ENCODE results near the gene GNAZ. TPM values are rescaled to one million over a fixed set of nuclear protein-coding genes. Genes with fewer than 3 reads are reported as not detected.

The GNAZ gene
- total RNA-seq, 1 experiment from 2014 or later: 11.1 TPM

DNA sequence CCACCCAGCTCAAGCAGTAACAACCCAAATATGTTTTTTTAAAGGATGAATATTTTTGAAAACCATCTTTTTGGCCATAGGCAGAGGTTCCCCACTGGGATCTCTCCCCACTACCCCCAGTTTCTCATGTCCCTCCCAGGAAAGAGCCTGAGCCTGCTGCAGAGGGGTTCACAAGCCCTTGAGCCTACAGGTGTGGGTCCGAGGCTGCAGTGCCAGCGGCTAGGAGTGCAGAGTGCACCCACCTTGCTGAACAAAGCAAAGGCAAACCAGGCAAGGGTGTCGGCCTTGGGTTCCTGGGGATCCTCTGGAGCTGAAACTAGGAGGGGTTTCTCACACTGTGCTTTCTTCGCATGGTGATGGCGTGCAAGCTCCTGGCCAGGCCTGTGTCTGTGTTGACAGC is 35.0 kb downstream of the GNAZ start:
- intact Hi-C loops (cut with micrococcal nuclease): no loop called here
- Histone ChIP-seq H3K27me3 (ENCODE audit: insufficient read depth, low read length) (no peaks in the 10 kb centered on the region), H3K9me2 (ENCODE audit: insufficient read depth) (no peaks in the 10 kb centered on the region), H3K4me3 (replicated peaks in 1 of 2; ENCODE audit: low read depth in 1 of 2, low read length in 2 of 2) (no peak overlapping the region), H3K9me3 (ENCODE audit: control insufficient read depth in 1 of 2, insufficient read depth in 1 of 2, low read depth in 1 of 2, low read length in 2 of 2) (no peaks in the 10 kb centered on the region), H4K20me1 (ENCODE audit: insufficient read depth) (no peaks in the 10 kb centered on the region), H3K79me2 (ENCODE audit: insufficient read depth, low read length) (no peaks in the 10 kb centered on the region), H3K36me3 (ENCODE audit: control insufficient read depth in 1 of 2, insufficient read depth in 2 of 2, low read length in 2 of 2) (no peaks in the 10 kb centered on the region), H3K4me2 (ENCODE audit: low read length) (no peak overlapping the region), H2AFZ (ENCODE audit: low read depth, low read length, poor library complexity, severe bottlenecking) (no peak overlapping the region), H3K27ac (ENCODE audit: low read depth, low read length) (no peak overlapping the region), H3K4me1 (ENCODE audit: control insufficient read depth in 1 of 2, insufficient read depth in 2 of 2, low read length in 2 of 2) (no peaks in the 10 kb centered on the region), H3K9ac (ENCODE audit: low read length) (no peak overlapping the region)
- RAD21 ChIA-PET (ENCODE audit: low non-redundant PET in 1 of 2, low total read pairs in 2 of 2, uncharacterized antibody in 2 of 2, unreplicated experiment in 2 of 2): no interaction called here
- no peak for TF ChIP-seq CEBPB (IDR thresholded peaks at IDR 0.05; ENCODE audit: low read depth)
- TF ChIP-seq MAX (IDR thresholded peaks at IDR 0.05): no peak
- TF ChIP-seq JUND (IDR thresholded peaks at IDR 0.05): no peak
- no peak for TF ChIP-seq CTCF (IDR thresholded peaks at IDR 0.05 in 2 of 3, conservative IDR thresholded peaks at IDR 0.05 in 1 of 3; ENCODE audit: borderline replicate concordance in 1 of 3, insufficient read depth in 1 of 3, low read depth in 2 of 3, low read length in 2 of 3)
- no peak for TF ChIP-seq POLR2A (IDR thresholded peaks at IDR 0.05; ENCODE audit: borderline replicate concordance, extremely low read depth, insufficient read depth, insufficient read length)
- no peak for TF ChIP-seq FOSL1 (IDR thresholded peaks at IDR 0.05; ENCODE audit: low read depth)
- no peak for TF ChIP-seq REST (IDR thresholded peaks at IDR 0.05; ENCODE audit: low read depth)
- TF ChIP-seq POLR2AphosphoS5 (IDR thresholded peaks at IDR 0.05; ENCODE audit: low read depth, low read length): no peak
- TF ChIP-seq, protein P1, sequence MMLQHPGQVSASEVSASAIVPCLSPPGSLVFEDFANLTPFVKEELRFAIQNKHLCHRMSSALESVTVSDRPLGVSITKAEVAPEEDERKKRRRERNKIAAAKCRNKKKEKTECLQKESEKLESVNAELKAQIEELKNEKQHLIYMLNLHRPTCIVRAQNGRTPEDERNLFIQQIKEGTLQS (IDR thresholded peaks at IDR 0.05): no peak
- TF ChIP-seq YY1 (IDR thresholded peaks at IDR 0.05; ENCODE audit: extremely low read depth, insufficient replicate concordance, low read depth, low read length): no peak
- TF ChIP-seq, protein P2, sequence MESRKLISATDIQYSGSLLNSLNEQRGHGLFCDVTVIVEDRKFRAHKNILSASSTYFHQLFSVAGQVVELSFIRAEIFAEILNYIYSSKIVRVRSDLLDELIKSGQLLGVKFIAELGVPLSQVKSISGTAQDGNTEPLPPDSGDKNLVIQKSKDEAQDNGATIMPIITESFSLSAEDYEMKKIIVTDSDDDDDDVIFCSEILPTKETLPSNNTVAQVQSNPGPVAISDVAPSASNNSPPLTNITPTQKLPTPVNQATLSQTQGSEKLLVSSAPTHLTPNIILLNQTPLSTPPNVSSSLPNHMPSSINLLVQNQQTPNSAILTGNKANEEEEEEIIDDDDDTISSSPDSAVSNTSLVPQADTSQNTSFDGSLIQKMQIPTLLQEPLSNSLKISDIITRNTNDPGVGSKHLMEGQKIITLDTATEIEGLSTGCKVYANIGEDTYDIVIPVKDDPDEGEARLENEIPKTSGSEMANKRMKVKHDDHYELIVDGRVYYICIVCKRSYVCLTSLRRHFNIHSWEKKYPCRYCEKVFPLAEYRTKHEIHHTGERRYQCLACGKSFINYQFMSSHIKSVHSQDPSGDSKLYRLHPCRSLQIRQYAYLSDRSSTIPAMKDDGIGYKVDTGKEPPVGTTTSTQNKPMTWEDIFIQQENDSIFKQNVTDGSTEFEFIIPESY (IDR thresholded peaks at IDR 0.05; ENCODE audit: extremely low read depth, insufficient replicate concordance, low read length): no peak
- TF ChIP-seq SP1 (IDR thresholded peaks at IDR 0.05; ENCODE audit: low read depth): no peak
- POLR2A ChIA-PET: no interaction called here
- CTCF ChIA-PET: no interaction called here
- DNase-seq (ENCODE audit: low read depth, low spot score) (no peak), ATAC-seq (no peak)
- no TSS peak for BruUV-seq (replicated peaks)

All from HCT116 (cell line).